Measurements from ENCODE around the gene VTI1A.

VTI1A gene

DNA sequence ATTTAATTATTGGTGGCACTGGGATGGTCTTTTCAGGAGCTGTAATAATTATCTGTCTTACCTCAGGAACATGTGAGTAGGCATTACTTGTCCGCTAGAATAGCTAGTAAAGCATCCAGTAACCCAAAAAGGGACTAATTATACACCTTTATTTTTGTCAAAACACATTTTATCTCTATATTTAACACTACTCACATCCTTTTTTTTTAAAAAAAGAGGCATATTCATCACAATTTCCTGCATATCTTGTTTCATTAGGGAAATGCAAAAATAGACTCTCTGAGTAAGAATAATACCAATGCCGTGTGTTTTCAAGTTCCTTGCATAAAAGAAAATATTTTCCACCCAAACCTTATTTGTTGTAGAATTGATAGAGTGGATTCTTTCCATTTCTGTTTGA, 99.5 kb downstream of the VTI1A start:
- DNase-seq (ENCODE audit: low spot score): no peak

DNA sequence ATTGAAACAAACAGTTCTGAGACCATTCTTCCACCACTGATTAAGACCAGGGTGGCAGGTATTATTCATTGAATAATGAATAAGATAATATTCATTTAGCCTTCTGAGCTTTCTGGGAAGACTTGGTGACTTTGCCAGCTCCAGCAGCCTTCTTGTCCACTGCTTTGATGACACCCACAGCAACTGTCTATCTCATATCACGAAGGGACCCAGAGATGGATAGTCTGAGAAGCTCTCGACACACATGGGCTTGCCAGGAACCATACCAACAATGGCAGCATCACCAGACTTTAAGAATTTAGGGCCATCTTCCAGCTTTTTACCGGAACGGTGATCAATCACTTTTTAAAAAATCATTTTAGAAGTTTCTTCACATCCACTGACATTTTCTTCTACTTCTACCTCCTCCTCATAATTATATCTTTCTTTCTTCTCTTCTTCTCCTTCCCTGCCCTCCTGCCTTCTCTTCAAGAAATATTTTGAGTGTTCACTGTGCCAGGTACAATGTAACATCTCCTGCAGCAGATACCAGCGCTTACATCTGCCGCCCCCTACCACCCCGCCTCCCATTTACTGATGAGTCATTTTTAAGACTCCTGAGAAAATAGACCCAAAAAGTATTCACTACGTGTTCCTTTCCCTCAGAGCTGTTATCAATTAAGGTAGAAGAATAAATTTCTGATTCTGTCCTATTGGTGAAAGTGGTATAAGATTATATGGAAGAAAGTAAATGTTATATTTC, 101.7 kb downstream of the VTI1A start:
- DNase-seq (ENCODE audit: low spot score): no peak

DNA sequence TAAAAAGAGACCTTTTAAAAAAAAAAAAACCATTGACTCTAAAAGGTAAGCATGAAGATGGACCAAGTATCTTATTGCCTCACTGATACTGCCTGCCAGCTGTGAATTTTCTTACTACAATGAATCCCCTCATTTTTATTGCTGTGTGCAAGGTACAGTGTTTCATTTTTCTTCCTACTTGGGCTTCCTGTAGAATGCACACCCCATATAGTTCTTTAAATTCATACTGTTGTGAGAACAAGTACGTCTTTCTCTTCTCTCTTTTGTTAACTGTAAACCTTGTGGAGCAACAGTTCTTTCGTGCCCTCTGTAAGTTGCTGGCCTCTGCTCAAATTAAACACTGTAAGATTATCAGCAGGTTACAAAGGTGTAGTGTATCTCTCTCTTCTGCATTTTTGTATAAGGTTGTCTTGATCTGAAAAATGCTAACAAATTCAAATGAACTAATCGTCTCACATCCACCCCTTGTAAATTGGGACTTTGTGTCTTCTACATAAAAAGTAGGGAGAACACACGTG, 105.6 kb downstream of the VTI1A start:
- no peak for DNase-seq (ENCODE audit: low spot score)

DNA sequence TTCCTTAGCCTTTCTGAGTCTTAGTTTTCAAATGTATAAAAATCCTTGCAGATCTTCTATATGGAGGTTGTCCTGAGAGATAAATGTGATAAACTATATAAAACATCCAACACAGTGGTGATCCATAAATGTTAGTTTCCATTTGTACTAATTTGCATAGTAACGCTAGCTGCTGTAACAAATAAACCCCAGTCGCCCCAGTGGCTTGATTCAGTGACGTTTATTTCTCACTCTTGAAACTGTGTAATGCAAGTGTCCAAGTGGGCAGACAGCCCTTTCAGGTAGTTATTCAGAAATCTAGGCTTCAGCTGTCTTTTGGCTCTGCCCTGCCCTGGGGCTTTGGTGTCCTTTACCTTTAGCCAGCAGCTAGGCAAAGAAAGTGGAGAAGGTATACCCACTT, 106.3 kb downstream of the VTI1A start:
- no peak for DNase-seq (ENCODE audit: low spot score)

DNA sequence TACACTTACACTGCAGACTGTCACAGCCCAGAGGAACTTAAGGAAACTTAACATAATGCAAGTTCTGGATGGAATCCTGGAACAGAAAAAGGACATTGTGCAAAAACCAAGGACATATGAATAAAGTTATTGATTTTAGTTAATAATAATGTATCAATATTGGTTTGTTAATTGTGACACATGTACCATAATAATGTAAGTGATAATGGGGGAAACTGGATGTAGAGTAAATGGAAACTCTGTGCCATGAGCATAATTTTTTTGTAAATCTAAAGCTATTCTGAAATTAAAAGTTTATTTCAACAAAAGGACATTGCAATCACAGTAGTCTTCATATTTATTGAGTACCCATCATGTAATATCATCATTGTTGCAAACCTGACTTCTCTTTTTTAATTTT, 107.2 kb downstream of the VTI1A start:
- DNase-seq (ENCODE audit: low spot score): no peak

DNA sequence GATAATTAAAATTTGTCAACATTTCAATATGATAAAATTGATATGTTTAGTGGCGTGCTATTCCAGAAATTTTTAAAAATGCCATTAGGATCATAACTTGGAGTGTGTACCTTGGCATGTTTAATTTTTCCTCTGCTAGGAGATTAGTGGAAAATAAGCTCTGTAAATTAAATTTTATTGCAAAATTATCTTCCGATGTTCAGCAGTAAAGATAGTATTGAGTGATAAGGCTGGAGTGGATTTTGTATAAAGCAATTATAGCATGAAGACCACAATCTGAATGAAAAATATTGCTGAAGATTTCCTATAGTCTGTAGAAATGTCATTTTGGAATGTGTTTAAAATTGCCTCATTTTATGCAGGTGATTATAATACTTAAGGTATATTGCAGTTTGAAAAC, 110.2 kb downstream of the VTI1A start:
- no peak for DNase-seq (ENCODE audit: low spot score)

DNA sequence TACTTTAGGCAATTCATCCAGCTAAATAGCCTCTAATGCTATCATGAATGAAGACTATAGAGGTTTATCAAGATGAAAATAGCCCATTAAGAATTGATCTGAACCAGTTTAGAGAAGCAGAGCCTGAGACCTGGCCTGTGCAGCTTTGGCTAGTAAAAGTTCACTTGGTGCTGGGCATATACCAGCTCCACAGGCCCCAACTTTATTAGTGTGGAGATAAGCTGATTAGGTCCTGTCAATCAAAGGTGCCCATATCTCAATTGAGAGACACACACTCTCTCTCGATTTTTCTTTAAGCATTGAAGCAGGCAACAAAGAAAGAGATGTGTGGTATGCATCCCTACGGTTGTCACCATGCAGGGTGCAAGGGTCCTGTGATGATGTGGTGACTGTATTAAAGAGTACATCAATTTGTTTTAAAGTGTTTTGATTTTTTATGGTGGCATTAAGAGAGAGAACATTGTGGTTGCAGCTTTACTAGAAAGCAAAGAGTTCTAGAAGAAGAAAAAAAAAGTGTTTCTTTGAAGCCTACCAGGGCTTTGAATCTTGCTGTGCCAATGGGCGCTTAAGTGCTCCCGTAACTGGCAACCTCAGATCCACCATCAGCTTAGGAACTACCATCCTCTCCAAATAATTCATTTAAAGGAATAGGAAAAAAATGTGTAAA, 111.6 kb downstream of the VTI1A start:
- no peak for DNase-seq (ENCODE audit: low spot score)

DNA sequence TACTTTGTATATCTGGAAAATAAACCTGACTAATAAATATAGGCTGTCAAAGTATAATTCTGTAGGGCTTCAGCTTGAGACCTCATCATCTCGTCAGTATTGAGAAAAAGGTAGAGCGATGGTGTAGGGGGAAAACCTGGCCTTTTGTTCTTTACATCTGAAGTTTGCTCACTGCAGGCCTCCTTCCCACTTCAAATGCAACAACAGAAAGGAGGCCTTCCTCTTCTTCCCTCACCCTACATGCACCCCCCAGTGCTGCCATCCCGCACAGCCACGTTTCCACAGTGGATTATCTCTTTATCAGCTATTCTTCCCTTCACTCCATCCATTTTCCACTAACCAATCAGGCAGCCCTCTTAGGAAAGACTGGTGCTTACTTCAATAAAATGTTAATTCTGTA, 112.3 kb downstream of the VTI1A start:
- no peak for DNase-seq (ENCODE audit: low spot score)

DNA sequence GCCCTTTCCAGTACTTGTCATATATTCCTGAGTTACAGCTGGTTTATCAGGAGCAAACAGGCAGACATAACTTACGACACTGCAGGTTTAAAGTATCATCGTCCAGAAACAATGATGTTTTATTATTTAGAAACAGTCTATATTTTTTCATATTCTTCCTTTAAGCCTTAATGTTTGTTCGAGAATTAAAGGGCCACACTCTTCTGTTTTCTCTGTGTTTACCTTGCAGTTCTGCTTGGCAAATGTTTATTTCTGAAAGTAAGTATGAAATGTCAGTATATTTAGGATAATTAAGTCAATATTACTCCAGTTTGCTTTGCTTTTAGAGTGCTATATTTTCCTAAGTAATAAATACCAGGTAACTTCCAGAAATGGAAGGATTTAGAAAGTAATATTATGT, 115.1 kb downstream of the VTI1A start:
- no peak for DNase-seq (ENCODE audit: low spot score)

DNA sequence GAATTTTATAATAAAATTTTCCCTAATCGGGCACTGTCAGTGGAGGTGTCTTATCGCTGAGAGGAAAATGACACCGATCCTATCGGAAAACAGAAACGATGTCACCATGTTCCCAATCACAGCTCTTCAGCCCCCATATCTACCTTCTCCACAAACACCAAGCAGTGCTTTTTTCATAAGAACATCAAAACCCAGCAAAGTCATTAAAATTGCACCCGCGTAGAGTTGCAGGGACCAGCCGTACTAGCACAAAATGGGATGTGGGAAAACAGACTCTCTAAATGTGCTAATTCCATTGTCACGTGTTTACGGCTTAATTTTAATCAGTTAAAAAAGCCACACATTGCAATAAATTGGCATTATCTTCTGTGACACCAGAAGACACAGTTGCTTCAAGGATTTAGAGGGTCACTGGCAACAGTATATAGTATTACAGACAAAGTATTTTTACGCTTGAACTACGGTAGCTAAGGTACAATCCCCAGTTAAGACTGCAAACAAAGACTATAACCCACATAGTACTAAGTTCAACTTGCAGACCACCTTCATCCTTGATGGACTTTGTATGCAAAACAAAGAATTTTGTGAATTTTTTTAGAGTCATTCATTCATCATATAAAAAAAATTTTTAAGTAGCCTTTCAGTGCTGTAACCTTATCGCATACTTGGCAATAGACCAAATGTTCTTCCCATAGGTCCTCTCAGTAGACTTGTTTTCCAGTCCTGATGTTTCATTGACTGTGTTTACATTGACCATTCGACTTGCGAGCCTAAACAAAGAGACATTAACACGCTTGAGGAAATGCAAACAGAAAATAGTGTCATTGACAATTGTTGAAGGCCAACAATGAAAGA, 116.0 kb downstream of the VTI1A start:
- DNase-seq (ENCODE audit: low spot score): no peak

DNA sequence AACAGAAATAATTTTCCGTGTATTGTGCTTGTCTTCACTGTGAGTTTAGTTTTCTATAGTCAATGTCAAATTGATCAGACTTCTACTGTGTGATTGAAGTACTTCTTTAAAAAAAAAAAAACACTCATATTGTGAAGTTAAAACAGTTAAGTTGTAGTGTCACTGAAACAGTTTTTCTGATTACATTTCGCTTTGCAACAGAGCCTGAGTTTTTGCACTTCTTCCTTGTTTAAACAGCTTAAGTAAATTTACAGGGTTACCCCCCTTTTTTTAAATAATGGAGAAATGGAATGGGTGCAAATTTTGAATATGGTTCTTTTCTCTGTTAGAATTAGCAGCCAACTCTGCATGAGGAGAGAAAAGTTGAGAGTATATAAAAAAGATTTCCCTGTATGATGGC, 117.3 kb downstream of the VTI1A start:
- DNase-seq (ENCODE audit: low spot score): no peak

DNA sequence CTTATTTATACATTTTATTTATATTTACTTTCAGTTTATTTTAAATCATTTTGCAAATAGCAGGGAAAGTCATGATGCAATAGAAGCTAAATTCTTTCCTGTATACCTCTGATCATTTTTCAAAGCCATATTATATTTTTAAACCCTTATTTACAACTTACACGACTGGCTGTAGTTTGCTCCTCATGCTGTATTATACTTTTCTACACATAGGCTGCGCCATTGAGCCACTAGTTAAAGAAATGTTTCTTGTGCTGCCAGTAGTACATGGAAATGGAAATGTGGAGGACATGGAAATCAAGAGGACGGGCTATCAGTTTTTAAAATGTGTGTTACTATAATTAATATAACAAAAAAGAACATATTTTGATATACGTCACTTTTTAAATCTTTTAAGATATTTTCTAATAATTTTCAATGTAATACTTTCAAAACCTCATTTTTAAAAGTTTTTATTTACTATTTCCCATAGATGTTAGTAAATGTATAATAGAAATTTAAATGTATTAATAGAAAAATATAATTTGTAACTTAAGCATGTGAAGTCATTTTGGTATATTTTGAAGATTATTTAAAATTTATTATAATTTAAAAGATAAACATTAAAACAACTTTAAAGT, 118.5 kb downstream of the VTI1A start:
- peak; percentile 77 for DNase-seq (ENCODE audit: low spot score)

DNA sequence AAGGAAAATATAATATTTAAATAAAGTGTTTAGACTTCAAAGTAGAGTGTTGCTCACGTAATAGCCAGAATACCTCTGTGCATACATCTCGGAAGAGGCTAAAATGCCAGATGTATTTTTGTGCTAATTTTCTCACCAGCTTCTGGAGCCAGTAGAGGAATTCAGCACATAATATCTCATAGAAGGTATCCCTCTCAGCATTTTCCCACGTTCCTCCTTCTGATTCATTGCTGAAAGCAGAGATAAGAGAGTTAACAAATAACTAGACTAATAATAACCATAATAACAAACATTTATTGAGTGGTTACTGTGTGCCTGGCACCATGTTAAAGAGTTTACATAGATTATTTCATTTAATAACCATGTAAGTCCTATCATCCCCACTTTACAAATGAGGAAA, 123.6 kb downstream of the VTI1A start:
- no peak for DNase-seq (ENCODE audit: low spot score)

DNA sequence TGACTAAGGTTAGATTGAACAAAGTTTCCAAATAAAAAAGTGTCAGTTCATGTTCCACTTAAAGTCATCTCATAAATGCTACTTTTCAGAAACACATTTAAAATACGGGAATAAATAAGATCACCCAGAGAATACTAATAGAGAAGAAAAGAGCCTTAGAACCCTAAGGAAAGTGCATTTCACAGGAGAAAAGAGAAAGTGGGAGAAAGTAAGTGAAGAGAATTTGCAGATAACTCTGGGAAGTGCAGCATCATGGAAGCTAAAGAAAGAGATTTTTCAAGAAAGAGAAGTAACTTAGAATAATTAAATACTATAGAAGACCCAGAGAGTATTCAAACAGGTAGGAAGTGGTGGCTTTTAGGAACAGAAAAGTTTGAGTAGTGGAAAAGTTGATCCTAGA, 132.6 kb downstream of the VTI1A start:
- DNase-seq (ENCODE audit: low spot score): no peak

DNA sequence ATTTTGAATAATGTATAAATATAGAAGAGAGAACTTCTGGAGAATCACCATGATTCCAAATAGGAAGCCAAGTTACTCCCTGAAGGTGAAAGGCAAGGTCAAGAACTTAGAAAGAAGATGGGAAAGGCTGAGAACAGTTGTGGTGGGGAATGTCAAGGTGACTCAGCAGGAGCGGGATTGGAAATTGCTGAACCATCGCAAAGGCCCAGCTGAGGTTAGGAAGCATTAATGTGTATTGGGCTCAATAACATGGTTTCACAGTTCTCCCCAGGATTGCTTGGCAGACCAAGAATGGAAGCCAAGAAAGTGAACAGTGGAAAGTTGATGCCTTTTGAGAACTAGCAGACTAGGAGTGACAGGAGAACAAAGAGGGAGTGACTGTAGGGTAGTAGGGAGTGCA, 133.3 kb downstream of the VTI1A start:
- DNase-seq (ENCODE audit: low spot score): peak; percentile 6

DNA sequence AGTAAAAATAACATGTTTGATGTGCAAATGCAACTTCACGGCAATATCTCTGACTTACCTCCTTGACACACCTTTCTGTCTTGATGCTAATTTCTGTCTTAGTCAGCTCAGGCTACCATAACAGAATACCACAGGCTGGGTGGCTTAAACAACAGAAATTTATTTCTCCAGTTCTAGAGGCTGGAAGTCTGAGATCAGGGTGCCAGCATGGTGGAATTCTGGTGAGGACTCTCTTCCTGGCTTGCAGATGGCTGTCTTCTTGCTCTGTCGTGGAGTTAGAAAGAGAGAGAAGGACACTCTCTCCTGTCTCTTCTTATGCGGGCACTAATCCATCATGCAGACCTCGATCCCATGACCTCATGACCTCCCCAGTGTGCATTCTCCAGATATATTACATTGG, 134.9 kb downstream of the VTI1A start:
- DNase-seq (ENCODE audit: low spot score): no peak

DNA sequence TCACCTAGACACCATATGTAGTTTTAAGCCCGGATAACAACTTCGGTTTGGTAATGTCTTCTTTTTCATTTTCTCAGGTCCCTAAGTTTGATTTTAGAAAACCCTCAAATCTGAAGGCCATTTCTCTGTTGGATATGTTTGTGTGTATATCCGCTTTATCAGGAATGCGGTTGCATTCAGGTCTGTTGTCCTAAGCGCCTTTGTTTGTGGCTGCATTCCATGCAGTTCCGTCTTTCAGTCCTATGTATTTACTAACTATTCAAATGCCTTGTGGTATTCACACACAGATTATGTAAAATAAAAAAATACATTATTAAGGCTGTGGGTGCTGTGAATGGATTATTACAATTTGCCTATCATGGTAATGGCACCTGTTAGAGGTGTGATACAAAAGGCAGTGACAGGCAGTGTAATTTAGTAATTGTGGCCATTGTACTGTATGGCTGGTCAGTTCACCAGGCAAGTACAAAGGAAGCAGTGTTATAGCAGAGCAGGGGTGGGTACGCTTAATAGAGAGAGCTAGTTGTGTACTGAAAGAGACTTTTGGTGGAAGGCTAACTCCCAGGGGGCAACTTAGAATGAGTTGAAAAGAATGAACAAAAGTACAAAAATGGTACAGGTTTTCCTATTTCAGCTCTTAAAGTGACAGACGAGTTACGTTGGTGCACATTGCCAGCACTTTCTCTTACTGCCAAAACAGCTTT, 136.4 kb downstream of the VTI1A start:
- no peak for DNase-seq (ENCODE audit: low spot score)

DNA sequence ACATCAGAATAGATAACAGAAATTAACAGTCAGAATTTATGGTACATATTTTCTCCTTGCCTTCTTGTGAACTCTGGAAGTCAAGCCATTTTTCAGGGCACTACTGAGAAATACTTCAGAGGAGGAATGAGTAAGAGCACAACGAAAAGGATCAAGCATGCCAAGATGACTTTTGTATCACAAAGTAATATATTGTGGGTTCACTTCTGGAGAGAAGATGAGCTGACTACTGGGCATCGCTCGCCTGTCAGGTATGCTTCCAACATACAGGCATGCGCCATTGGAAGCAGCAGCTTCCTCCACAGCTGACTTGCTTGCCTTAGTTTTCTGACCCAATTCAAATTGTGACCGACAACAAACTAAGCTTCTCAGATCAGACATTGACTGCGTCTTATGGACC, 137.3 kb downstream of the VTI1A start:
- no peak for DNase-seq (ENCODE audit: low spot score)

DNA sequence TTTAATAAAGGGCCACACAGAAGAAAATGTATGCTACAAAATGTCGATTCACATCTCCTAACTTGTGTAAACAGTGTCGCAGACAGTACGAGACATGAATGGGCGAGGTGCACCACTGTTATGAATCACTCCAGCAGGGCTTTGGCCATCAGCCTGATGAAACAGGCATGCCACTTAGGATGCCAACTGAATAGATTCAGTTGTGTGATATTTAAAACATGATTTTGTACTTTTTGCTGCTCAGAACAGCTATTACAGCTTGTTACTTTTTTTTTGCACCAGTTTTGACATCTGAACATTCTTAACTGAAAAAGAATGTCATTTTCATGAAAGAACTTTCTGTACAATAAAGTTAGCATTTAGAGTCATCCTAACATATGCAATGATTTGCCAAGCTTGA, 138.1 kb downstream of the VTI1A start:
- peak; percentile 16 for DNase-seq (ENCODE audit: low spot score)

DNA sequence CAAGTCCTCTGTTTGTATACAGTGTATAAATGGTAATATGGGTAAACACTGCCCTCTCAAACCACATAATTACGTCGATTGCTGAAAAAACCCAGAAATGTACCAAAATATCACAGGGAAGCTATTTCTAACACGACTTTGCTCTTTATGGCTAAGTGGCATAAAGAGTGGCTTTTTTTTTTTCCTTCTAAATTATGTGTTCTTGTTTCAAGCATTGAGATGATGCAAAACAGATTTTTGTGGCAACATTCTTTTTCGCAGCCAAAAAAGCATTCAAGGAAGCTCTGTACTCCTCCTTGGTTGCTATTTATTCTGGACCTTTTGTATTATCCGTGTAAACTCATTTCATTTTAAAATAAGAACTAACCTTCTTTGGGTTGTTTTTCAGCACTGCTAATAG, 138.9 kb downstream of the VTI1A start:
- no peak for DNase-seq (ENCODE audit: low spot score)

DNA sequence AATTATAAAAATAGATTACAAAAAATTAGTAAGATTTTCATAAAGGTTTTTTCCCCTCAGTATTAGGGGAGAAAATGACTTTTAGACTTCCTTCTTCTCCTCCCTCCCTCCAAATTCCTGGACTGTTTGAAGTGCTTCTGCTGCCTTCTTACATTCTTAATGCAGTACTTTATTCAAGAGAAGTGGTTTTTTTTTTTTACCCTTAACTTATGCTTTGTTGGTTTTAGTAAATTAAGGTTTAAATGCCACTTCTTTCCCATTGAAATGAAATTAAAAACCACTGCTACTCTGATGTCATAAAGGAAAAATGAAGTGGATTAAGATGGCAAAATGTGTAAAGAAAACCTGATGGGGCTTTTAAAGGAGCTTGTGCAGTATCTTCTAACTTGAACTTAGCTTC, 140.7 kb downstream of the VTI1A start:
- no peak for DNase-seq (ENCODE audit: low spot score)

All from kidney tubule cell (primary cell).